Renal cortex interstitium (tissue), 11 donors: Measurements from ENCODE around the gene GOLGA6D. TPM values are rescaled to one million over a fixed set of nuclear protein-coding genes. Genes with fewer than 3 reads are reported as not detected.
"Not testable (repeated sequence)": the region's sequence is repeated elsewhere in the genome, so short reads cannot be mapped to it uniquely, and the experiment has no call there.

ENCODE experiments used
- DNase-seq, 11 donors: peaks; one replicate each; pipeline ENCODE4 v3.0.0-alpha.2; 2013; ENCODE audit warnings: low read depth in 9 of 11, low spot score in 4 of 11; ENCODE audit errors: extremely low read depth in 1 of 11
- polyA plus RNA-seq, 3 donors: library from polyadenylated mRNA; unstranded; fragments of 120-200 nt; gene quantifications; one replicate each; pipeline ENCODE4 v1.2.1, GENCODE V29; 2013; ENCODE audit not compliant: insufficient read length in 3 of 3

GOLGA6D gene
- polyA plus RNA-seq, 3 donors: 0.20 to 0.56 (median 0.40) TPM

GRCh38 chr15:75274509-75275107 lies 8.0 kb upstream of the GOLGA6D start:
- peak in 2 of 11 donors; percentile 2 to 15 for DNase-seq

GRCh38 chr15:75275617-75276016 lies 7.0 kb upstream of the GOLGA6D start:
- not testable (repeated sequence) for DNase-seq

- DNase-seq: not testable (repeated sequence)
These were observed 4.1 kb upstream of the GOLGA6D start for GRCh38 chr15:75278497-75278896.

- DNase-seq: not testable (repeated sequence)
These were observed 1.5 kb downstream of the GOLGA6D start for GRCh38 chr15:75284152-75284551.

DNA sequence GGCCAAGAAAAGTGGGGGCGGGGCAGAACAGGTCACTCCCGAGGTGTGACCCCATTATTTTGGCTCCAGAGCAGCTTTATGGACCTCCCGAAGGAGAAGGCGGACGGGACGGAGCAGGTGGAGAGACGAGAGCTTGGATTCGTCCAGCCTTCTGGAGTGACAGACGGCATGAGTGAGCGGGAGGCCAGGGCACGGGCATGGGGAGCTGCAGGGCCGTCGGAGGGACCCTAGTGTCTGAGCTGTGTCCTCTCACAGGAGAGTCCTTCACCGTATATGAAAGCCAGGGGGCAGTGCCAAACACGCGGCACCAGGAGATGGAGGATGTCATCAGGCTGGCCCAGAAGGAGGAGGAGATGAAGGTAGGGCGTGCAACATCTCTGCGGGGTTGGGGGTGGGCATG lies 11.0 kb downstream of the GOLGA6D start:
- not testable (repeated sequence) for DNase-seq

DNA sequence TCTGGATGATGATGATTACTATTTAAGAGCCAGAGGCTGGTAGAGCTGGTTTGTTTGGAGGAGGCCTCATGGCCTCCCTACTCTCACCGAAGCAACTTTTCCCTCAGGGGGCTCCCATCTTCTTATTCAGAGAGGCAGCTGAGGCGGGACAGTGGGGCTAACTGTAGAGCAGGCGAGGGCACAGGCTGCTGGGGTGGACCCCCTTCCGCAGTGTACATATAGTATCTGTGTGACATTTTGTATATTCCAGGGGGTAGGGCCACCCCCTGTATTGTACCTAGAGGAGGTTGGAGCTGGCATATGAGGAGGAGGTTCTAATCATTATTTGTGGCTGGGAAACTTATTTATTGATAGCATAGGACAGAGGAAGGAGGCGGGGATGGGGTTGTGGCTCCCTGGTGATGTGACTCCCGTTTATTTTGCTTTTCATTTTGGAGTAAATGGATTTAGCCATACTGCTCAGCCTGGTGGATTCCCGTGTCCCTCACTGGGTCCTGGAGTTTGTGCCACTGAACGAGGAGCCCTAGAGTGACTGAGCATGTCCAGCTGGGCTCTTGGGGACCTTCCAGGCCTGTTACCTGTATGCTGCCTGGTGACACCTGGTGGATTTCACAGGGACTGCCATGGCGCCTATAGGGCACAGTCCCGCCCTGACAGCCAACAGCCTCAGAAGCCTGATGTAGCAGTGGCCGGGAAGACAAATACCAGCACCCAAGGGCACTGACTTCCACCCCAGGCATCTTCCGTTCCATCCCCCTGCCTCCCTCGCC lies 16.1 kb downstream of the GOLGA6D start:
- not testable (repeated sequence) for DNase-seq

- not testable (repeated sequence) for DNase-seq
These were observed 16.7 kb downstream of the GOLGA6D start for GRCh38 chr15:75299311-75299688.

DNA sequence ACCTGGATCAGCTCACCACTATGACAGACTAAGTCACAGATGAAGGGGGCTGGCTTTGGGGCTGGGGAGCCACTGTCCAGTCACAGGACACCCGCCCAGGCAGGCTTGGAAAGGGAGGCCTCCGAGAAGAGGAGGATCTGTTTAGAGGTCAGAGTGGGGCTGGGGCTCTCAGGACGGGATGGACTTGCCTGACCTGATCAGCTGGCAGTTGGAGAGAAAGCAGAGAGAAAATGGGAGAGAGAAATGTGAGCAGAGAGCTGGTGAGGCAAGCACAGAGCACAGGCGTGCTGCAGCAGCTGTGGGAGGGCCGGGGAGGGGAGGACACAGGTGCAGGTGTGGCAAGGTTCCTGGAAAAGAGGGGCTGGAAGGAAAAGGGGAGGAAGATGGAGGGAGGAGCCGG lies 17.4 kb downstream of the GOLGA6D start:
- not testable (repeated sequence) for DNase-seq

- DNase-seq: no peak
These were observed 19.7 kb downstream of the GOLGA6D start for GRCh38 chr15:75302318-75302717.

DNA sequence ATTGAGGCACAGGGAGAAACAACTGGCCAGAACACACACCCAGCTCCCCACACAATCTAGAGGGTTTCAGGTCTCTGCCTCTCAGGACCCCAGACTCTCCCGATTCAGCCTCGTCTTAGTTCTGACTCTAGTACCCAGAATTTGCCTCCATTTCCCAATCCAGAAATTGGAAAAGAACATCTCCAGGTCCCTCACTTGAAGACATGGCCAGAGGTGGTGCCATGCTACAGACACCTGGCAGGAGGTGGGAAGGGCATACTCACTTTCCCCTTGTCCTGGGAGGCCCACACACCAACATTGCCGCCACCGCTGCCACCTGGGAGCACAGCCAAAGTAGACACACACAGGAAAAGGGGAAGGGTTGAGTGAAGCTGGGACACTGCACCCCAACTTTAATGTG lies 20.1 kb downstream of the GOLGA6D start:
- not testable (repeated sequence) for DNase-seq

DNA sequence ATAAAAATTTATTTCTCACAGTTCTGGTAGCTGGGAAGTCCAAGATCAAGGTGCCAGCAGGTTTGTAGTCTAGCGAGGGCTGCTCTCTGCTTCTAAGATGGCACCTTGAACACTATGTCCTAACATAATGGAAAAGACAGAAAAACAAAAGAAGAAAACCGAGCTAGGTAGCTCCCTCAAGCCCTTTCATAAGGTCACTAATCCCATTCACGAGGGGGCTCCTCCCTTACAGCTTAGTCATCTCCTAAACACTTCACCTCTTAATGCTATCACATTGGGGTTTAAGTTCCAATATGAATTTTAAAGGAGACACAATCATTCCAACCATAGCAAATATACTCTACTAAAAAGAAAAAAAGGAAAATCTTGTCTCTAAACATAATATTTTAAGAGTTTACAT lies 23.6 kb downstream of the GOLGA6D start:
- DNase-seq: no peak

- peak in 9 of 11 donors; percentile 3 to 25 (median 13) for DNase-seq
These were observed 25.2 kb downstream of the GOLGA6D start for GRCh38 chr15:75307778-75308390.

- DNase-seq: no peak
These were observed 27.1 kb downstream of the GOLGA6D start for GRCh38 chr15:75309711-75310110.

GRCh38 chr15:75312548-75312947 lies 29.9 kb downstream of the GOLGA6D start:
- DNase-seq: not testable (repeated sequence)

DNA sequence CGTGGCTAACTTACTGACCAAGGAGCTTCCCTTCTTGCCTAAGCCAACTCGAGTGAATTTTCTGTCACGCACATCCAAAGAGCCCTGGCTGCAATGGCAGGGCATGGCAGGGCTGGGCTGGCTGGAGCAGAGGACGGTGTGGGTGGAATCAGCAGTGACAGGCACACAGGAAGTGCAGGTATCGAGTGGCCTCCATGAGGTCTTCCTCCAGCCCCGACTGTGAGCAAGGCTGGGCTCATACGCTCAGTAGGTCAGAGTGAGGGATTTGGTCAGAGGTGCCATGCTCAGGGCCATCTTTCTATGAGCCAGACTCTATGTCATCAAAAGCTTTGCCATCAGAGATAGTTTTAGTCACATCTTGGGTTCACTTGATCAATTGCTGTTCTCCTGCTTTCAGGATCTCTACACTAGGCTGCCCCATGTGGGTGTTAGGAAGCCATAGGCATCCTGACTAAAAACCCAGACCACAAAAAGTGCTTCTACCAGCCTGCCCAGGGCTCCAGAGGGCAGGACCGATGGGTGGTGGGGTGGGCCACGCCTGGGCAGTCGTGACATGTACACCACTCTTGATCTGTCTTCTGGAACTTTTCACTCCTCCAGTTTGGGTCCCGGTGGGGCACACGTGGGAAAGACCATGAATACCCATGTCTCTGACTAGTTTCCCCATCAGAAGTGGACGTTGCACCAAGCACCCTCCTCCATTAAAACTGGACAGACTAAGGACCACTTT lies 30.6 kb downstream of the GOLGA6D start:
- no peak for DNase-seq

DNA sequence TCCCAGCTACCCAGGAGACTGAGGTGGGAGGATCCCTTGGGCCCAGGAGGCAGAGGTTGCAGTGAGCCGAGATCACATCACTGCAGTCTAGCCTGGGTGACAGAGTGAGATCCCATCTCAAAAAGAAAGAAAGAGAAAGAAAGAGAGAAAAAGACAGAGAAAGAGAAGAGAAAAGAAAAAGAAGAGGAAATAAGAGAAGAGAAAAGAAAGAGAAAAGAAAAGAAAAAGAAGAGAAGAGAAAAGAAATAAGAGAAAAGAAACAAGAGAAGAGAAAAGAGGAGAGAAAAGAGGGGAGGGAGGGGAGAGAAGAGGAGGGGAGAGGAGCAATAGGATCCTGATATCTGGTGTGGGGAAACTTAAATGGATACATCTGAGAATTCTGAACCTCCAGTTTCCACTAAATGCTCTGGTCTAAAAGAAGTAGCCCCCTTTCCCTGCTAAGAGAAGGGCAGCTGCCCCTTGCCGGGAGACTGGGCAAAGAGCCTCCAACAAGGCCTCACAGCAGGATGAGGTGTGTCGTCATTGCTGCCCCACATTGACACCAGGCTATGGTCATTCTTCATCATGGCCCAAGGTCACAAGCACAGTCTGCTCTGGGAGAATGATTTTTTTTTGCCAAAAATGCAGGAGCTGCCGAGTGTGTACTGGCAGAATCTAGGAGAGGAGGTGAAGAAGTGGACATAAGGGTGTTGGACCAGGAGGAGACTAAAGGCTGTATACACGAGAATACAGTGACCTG lies 32.1 kb downstream of the GOLGA6D start:
- DNase-seq: no peak

DNA sequence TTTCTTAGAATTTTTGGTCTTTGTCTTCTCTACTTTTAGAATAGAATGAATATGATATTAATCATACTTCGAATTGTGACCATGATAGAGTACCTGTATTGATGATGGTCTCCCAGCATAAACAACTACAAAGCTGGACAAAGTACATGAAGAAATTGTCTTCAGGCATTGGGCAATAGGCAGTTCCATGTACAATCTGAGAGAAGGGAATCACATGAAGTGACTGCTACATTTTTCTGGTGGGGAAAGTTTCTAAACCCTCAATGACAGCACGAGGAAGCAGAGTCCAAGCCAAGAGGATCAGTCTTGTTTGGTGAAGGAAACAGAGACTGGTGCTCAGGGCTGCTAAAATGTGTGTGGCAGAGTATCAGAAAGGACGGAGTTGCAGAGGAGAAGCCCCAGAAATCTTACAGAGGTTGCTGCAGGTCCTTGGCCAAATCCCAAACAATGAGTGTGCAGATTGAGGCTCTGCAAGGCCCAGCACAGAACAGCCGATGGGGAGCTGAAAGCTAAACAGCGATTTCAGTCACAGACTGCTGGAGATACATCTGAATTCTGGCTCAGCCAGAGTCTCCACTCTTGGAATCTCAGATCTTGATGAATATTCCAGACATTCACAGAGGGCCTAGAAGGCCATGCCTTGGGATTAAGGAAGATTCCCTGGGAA lies 36.7 kb downstream of the GOLGA6D start:
- DNase-seq: not testable (repeated sequence)

GRCh38 chr15:75321711-75322110 lies 39.1 kb downstream of the GOLGA6D start:
- no peak for DNase-seq
